ENCODE data around the gene OR11L1. TPM values are rescaled to one million over a fixed set of nuclear protein-coding genes. Genes with fewer than 3 reads are reported as not detected.

Gene OR11L1
- total RNA-seq, 4 donors from 2014 or later: not detected

- Histone ChIP-seq H3K36me3 (no peaks in the 10 kb centered on the region), H3K4me3 (no peak overlapping the region), H3K9me3 (no peaks in the 10 kb centered on the region), H3K4me1 (no peaks in the 10 kb centered on the region), H3K27ac (no peak overlapping the region), H3K27me3 (no peaks in the 10 kb centered on the region)
- DNase-seq: no peak
- no peak for TF ChIP-seq CTCF (IDR thresholded peaks at IDR 0.05)
- TF ChIP-seq POLR2A (IDR thresholded peaks at IDR 0.05): no peak
These were observed 8.1 kb downstream of the OR11L1 start for GRCh38 chr1:247833601-247834000.

GRCh38 chr1:247829656-247830055 lies 12.0 kb downstream of the OR11L1 start:
- H3K27ac ChIP-seq: no peak overlapping the region
- no peaks in the 10 kb centered on the region for H3K9me3 ChIP-seq
- H3K4me1 ChIP-seq: no peaks in the 10 kb centered on the region
- DNase-seq: no peak
- TF ChIP-seq POLR2A (IDR thresholded peaks at IDR 0.05) (no peak), CTCF (IDR thresholded peaks at IDR 0.05) (no peak)
- H3K27me3 ChIP-seq: no peaks in the 10 kb centered on the region
- H3K4me3 ChIP-seq: no peak overlapping the region
- H3K36me3 ChIP-seq: no peaks in the 10 kb centered on the region

GRCh38 chr1:247825362-247825761 lies 16.3 kb downstream of the OR11L1 start:
- no peak for DNase-seq
- Histone ChIP-seq H3K36me3 (no peaks in the 10 kb centered on the region), H3K9me3 (no peaks in the 10 kb centered on the region), H3K27ac (no peak overlapping the region), H3K4me3 (no peak overlapping the region), H3K4me1 (no peaks in the 10 kb centered on the region), H3K27me3 (no peaks in the 10 kb centered on the region)
- TF ChIP-seq POLR2A (IDR thresholded peaks at IDR 0.05): no peak
- TF ChIP-seq CTCF (IDR thresholded peaks at IDR 0.05): no peak

- Histone ChIP-seq H3K9me3 (no peaks in the 10 kb centered on the region), H3K36me3 (no peaks in the 10 kb centered on the region), H3K4me1 (no peaks in the 10 kb centered on the region), H3K4me3 (no peak within 1 kb of the TSS), H3K27me3 (no peaks in the 10 kb centered on the region), H3K27ac (no peak within 1 kb of the TSS)
- TF ChIP-seq POLR2A (IDR thresholded peaks at IDR 0.05): no peak
- no peak for TF ChIP-seq CTCF (IDR thresholded peaks at IDR 0.05)
- DNase-seq: no peak
These were observed 17.7 kb downstream of the OR11L1 start, which contains the start of gene OR14A16 for GRCh38 chr1:247824023-247824422. Gene OR14A16 (minus strand): TSS chr1:247824119. CDS start chr1:247815729, 8,390 bp downstream.

- no peak for DNase-seq
- Histone ChIP-seq H3K27me3 (no peaks in the 10 kb centered on the region), H3K9me3 (no peaks in the 10 kb centered on the region), H3K4me3 (no peak overlapping the region), H3K27ac (no peak overlapping the region), H3K4me1 (no peaks in the 10 kb centered on the region), H3K36me3 (no peaks in the 10 kb centered on the region)
- no peak for TF ChIP-seq CTCF (IDR thresholded peaks at IDR 0.05)
- TF ChIP-seq POLR2A (IDR thresholded peaks at IDR 0.05): no peak
These were observed 19.6 kb downstream of the OR11L1 start for GRCh38 chr1:247822060-247822459.

- H3K27me3 ChIP-seq: no peaks in the 10 kb centered on the region
- no peaks in the 10 kb centered on the region for H3K36me3 ChIP-seq
- H3K4me1 ChIP-seq: no peaks in the 10 kb centered on the region
- no peak for TF ChIP-seq POLR2A (IDR thresholded peaks at IDR 0.05)
- no peak for TF ChIP-seq CTCF (IDR thresholded peaks at IDR 0.05)
- peaks cover 0 to 3% (median 0%) of the 10 kb centered on the region in 4 donors for H3K9me3 ChIP-seq
- DNase-seq: no peak
- H3K27ac ChIP-seq: no peak overlapping the region
- H3K4me3 ChIP-seq: no peak overlapping the region
These were observed 29.1 kb downstream of the OR11L1 start for GRCh38 chr1:247812637-247813036.

Data from Peyer's patch (tissue), 4 donors.